ENCODE results near the gene GHRHR. TPM values are rescaled to one million over a fixed set of nuclear protein-coding genes. Genes with fewer than 3 reads are reported as not detected.

GHRHR gene
- total RNA-seq, 1 experiment from 2014 or later: not detected

DNA sequence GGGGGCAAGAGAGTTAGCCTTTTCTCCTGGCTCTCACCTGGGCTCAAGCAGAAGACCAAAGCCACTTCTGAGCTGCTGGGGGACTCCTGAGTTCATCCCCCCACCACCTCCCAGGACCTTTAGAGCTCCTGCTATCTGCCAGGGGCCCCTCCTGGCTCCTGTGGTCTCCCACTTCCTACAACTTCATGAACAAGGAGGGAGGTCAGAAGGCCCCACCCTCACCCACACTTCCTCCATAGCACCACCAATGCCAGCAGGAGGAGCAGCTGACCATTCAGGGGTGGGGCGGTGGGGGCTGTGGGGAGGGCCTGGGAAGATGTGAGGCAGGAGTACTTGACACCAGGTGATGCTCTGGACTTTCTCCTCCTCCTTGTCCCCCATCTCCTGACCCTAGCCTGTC is 55.8 kb downstream of the GHRHR start:
- intact Hi-C loops (cut with micrococcal nuclease; ENCODE audit: unreplicated experiment): no loop called here
- Histone ChIP-seq H3K27me3 (ENCODE audit: insufficient read depth, low read depth) (peaks cover 71% of the 10 kb centered on the region), H3K4me2 (no peak overlapping the region), H2AFZ (no peak overlapping the region), H3F3A (ENCODE audit: insufficient read depth, low read depth) (no peaks in the 10 kb centered on the region), H3K9me2 (ENCODE audit: insufficient read depth) (no peaks in the 10 kb centered on the region), H3K9me3 (ENCODE audit: insufficient read depth, low read depth) (no peaks in the 10 kb centered on the region), H3K79me2 (ENCODE audit: low read depth) (no peaks in the 10 kb centered on the region), H3K36me3 (ENCODE audit: low read depth) (no peaks in the 10 kb centered on the region), H3K4me1 (replicated peaks; ENCODE audit: insufficient read depth) (no peaks in the 10 kb centered on the region), H4K20me1 (ENCODE audit: insufficient read depth) (no peaks in the 10 kb centered on the region), H3K4me3 (no peak overlapping the region), H3K27ac (no peak overlapping the region)
- BruUV-seq (replicated peaks): no TSS peak
- CTCF ChIA-PET: no interaction called here
- DNase-seq: no peak
- TF ChIP-seq EZH2 (IDR thresholded peaks at IDR 0.05; ENCODE audit: low read depth) (no peak), CTCF (conservative IDR thresholded peaks at IDR 0.05) (no peak)
- POLR2A ChIA-PET (ENCODE audit: unreplicated experiment): no interaction called here

DNA sequence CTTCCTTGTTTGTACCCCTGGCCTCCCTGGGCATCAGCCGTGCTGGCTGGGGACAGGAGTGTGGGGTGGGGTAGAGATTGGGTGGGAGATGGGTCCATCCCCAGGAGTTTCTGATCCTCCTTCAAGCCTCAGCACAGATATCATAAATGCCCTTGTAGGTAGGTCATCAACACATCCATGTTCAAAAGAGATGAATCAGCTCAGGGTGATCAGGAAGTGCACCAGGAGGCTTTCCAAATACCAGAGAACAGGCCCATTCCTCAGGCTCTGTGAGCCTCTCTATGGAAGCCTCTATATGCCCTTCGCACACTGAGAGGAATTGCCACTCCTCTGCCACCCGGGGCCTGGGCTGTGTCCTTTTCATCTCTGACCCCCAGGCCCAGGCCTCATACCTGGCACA is 56.4 kb downstream of the GHRHR start:
- Histone ChIP-seq H3K36me3 (ENCODE audit: low read depth) (no peaks in the 10 kb centered on the region), H3F3A (ENCODE audit: insufficient read depth, low read depth) (no peaks in the 10 kb centered on the region), H3K9me3 (ENCODE audit: insufficient read depth, low read depth) (no peaks in the 10 kb centered on the region), H3K4me1 (replicated peaks; ENCODE audit: insufficient read depth) (no peaks in the 10 kb centered on the region), H2AFZ (no peak overlapping the region), H3K9me2 (ENCODE audit: insufficient read depth) (no peaks in the 10 kb centered on the region), H4K20me1 (ENCODE audit: insufficient read depth) (no peaks in the 10 kb centered on the region), H3K79me2 (ENCODE audit: low read depth) (no peaks in the 10 kb centered on the region), H3K4me3 (no peak overlapping the region), H3K27me3 (ENCODE audit: insufficient read depth, low read depth) (peaks cover 70% of the 10 kb centered on the region), H3K27ac (no peak overlapping the region), H3K4me2 (no peak overlapping the region)
- POLR2A ChIA-PET (ENCODE audit: unreplicated experiment): no interaction called here
- TF ChIP-seq EZH2 (IDR thresholded peaks at IDR 0.05; ENCODE audit: low read depth): no peak
- no peak for TF ChIP-seq CTCF (conservative IDR thresholded peaks at IDR 0.05)
- CTCF ChIA-PET: no interaction called here
- intact Hi-C loops (cut with micrococcal nuclease; ENCODE audit: unreplicated experiment): no loop called here
- BruUV-seq (replicated peaks): no TSS peak
- no peak for DNase-seq

GRCh38 chr7:31020652-31021051 is 56.9 kb downstream of the GHRHR start:
- no TSS peak for BruUV-seq (replicated peaks)
- no peaks in the 10 kb centered on the region for H3K9me3 ChIP-seq (ENCODE audit: insufficient read depth, low read depth)
- no peak overlapping the region for H3K27ac ChIP-seq
- H3K4me2 ChIP-seq: no peak overlapping the region
- H2AFZ ChIP-seq: no peak overlapping the region
- POLR2A ChIA-PET (ENCODE audit: unreplicated experiment): no interaction called here
- CTCF ChIA-PET: no interaction called here
- H3F3A ChIP-seq (ENCODE audit: insufficient read depth, low read depth): no peaks in the 10 kb centered on the region
- no peaks in the 10 kb centered on the region for H3K79me2 ChIP-seq (ENCODE audit: low read depth)
- no peaks in the 10 kb centered on the region for H4K20me1 ChIP-seq (ENCODE audit: insufficient read depth)
- intact Hi-C loops (cut with micrococcal nuclease; ENCODE audit: unreplicated experiment): no loop called here
- H3K36me3 ChIP-seq (ENCODE audit: low read depth): no peaks in the 10 kb centered on the region
- H3K27me3 ChIP-seq (ENCODE audit: insufficient read depth, low read depth): peaks cover 70% of the 10 kb centered on the region
- no peak for DNase-seq
- no peak for TF ChIP-seq CTCF (conservative IDR thresholded peaks at IDR 0.05)
- TF ChIP-seq EZH2 (IDR thresholded peaks at IDR 0.05; ENCODE audit: low read depth): no peak
- H3K9me2 ChIP-seq (ENCODE audit: insufficient read depth): no peaks in the 10 kb centered on the region
- H3K4me1 ChIP-seq (replicated peaks; ENCODE audit: insufficient read depth): no peaks in the 10 kb centered on the region
- no peak overlapping the region for H3K4me3 ChIP-seq

Data from PC-9 (cell line).